NT2/D1 (cell line): Measurements from ENCODE around the gene PPP1R7.

Source experiments
- YY1 ChIP-seq: IDR thresholded peaks from 2 replicates; pipeline ENCODE4 v1.6.1; 2011; ENCODE audit not compliant: insufficient read length, insufficient read depth
- ZNF274 ChIP-seq: IDR thresholded peaks from 2 replicates; pipeline ENCODE4 v1.6.1; 2011; ENCODE audit warnings: mild to moderate bottlenecking, low read depth, low read length

GRCh38 chr2:241136191-241136590 lies 14.1 kb upstream of the PPP1R7 start:
- TF ChIP-seq ZNF274 (no peak), YY1 (no peak)
